ENCODE data around the gene WDR90. TPM values are rescaled to one million over a fixed set of nuclear protein-coding genes. Genes with fewer than 3 reads are reported as not detected.

WDR90 gene
- total RNA-seq, 1 experiment from 2014 or later, result 57.8 TPM

- Mint-ChIP-seq H3K27me3 (ENCODE audit: insufficient read depth, unreplicated experiment) (no peaks in the 10 kb centered on the region), H3K4me1 (ENCODE audit: low read depth, unreplicated experiment) (no peaks in the 10 kb centered on the region), H3K9me3 (ENCODE audit: unreplicated experiment) (no peaks in the 10 kb centered on the region), H3K4me3 (ENCODE audit: unreplicated experiment) (no peak overlapping the region), H3K27ac (ENCODE audit: unreplicated experiment) (no peak overlapping the region), H3K36me3 (ENCODE audit: insufficient read depth, unreplicated experiment) (peaks cover 5% of the 10 kb centered on the region)
- Histone ChIP-seq H3K4me3 (ENCODE audit: low read depth, low read length) (no peak overlapping the region), H3K4me1 (no peaks in the 10 kb centered on the region), H3K36me3 (ENCODE audit: control insufficient read depth, insufficient read depth, low read length) (no peaks in the 10 kb centered on the region), H3K27me3 (replicated peaks; ENCODE audit: control insufficient read depth, insufficient read depth, low read length) (no peaks in the 10 kb centered on the region), H3K9me3 (no peaks in the 10 kb centered on the region)
- POLR2A ChIA-PET, result no interaction called here
- DNase-seq, result no peak
- no TSS peak for BruUV-seq (replicated peaks)
- CTCF ChIA-PET, result no interaction called here
- TF ChIP-seq CTCF (IDR thresholded peaks at IDR 0.05; ENCODE audit: insufficient read depth in 1 of 2, low read depth in 1 of 2, low read length in 1 of 2, severe bottlenecking in 1 of 2, unreplicated experiment in 1 of 2), result no peak
- intact Hi-C loops (cut with micrococcal nuclease; ENCODE audit: unreplicated experiment), result no loop called here
Measured at GRCh38 chr16:620700-621525, 28.3 kb upstream of the WDR90 start.

DNA sequence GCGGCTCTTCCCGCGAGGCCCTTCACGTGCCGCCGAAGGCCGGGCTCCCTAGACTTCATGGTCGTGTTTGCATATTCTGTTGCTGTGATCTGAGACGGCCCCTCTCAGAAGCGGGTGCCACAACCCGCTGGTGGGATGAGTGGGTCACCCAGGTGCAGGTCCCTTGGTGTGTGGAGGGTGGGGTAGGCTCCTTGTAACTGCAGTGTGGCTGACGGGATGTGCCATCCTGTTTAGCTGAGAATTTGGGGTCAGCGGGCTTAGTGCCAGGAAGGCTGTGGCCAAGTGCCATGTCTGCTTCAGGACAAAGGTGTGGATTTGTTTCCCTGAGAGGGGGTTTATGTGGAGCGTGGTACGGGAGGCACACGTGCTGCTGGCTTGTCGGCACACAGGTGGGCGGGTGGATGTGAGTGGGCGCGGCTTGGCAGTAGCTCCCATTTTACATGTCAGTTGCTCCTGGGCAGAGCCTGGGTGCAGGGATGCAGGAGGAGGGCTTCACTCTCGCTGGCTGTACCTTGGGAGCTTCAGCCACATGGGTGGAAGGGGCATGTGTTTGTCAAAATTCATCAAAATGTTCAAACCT lies 27.5 kb upstream of the WDR90 start:
- no peak overlapping the region for H3K27ac Mint-ChIP-seq (ENCODE audit: unreplicated experiment)
- intact Hi-C loops (cut with micrococcal nuclease; ENCODE audit: unreplicated experiment), result no loop called here
- BruUV-seq (replicated peaks), result no TSS peak

GRCh38 chr16:622920-623280 lies 26.3 kb upstream of the WDR90 start:
- ChIA-PET CTCF (no interaction called here), POLR2A (no interaction called here)
- no peaks in the 10 kb centered on the region for H3K9me3 ChIP-seq
- H3K4me1 Mint-ChIP-seq (ENCODE audit: low read depth, unreplicated experiment), result no peaks in the 10 kb centered on the region
- H3K27me3 ChIP-seq (replicated peaks; ENCODE audit: control insufficient read depth, insufficient read depth, low read length), result no peaks in the 10 kb centered on the region
- no peak for DNase-seq
- intact Hi-C loops (cut with micrococcal nuclease; ENCODE audit: unreplicated experiment), result no loop called here
- no peak overlapping the region for H3K4me3 ChIP-seq (ENCODE audit: low read depth, low read length)
- H3K27ac Mint-ChIP-seq (ENCODE audit: unreplicated experiment), result no peak overlapping the region
- BruUV-seq (replicated peaks), result no TSS peak
- no peaks in the 10 kb centered on the region for H3K9me3 Mint-ChIP-seq (ENCODE audit: unreplicated experiment)
- no peak for TF ChIP-seq CTCF (IDR thresholded peaks at IDR 0.05; ENCODE audit: insufficient read depth in 1 of 2, low read depth in 1 of 2, low read length in 1 of 2, severe bottlenecking in 1 of 2, unreplicated experiment in 1 of 2)
- H3K36me3 Mint-ChIP-seq (ENCODE audit: insufficient read depth, unreplicated experiment), result peaks cover 10% of the 10 kb centered on the region
- no peaks in the 10 kb centered on the region for H3K27me3 Mint-ChIP-seq (ENCODE audit: insufficient read depth, unreplicated experiment)
- no peaks in the 10 kb centered on the region for H3K36me3 ChIP-seq (ENCODE audit: control insufficient read depth, insufficient read depth, low read length)
- no peak overlapping the region for H3K4me3 Mint-ChIP-seq (ENCODE audit: unreplicated experiment)
- H3K4me1 ChIP-seq, result no peaks in the 10 kb centered on the region

More for the DNA sequence above, 27.5 kb upstream of the WDR90 start:
- no peak for TF ChIP-seq CTCF (IDR thresholded peaks at IDR 0.05; ENCODE audit: insufficient read depth in 1 of 2, low read depth in 1 of 2, low read length in 1 of 2, severe bottlenecking in 1 of 2, unreplicated experiment in 1 of 2)
- Histone ChIP-seq H3K4me3 (ENCODE audit: low read depth, low read length) (no peak overlapping the region), H3K36me3 (ENCODE audit: control insufficient read depth, insufficient read depth, low read length) (no peaks in the 10 kb centered on the region), H3K9me3 (no peaks in the 10 kb centered on the region), H3K27me3 (replicated peaks; ENCODE audit: control insufficient read depth, insufficient read depth, low read length) (no peaks in the 10 kb centered on the region), H3K4me1 (no peaks in the 10 kb centered on the region)
- DNase-seq, result no peak
- Mint-ChIP-seq H3K9me3 (ENCODE audit: unreplicated experiment) (no peaks in the 10 kb centered on the region), H3K27me3 (ENCODE audit: insufficient read depth, unreplicated experiment) (no peaks in the 10 kb centered on the region), H3K4me1 (ENCODE audit: low read depth, unreplicated experiment) (no peaks in the 10 kb centered on the region), H3K4me3 (ENCODE audit: unreplicated experiment) (no peak overlapping the region), H3K36me3 (ENCODE audit: insufficient read depth, unreplicated experiment) (peaks cover 5% of the 10 kb centered on the region)
- POLR2A ChIA-PET, result no interaction called here
- CTCF ChIA-PET, result no interaction called here

All from Caco-2 (cell line).